Pancreas (tissue), 10 donors: ENCODE data around the gene FGF22. TPM values are rescaled to one million over a fixed set of nuclear protein-coding genes. Genes with fewer than 3 reads are reported as not detected.
"Not testable (repeated sequence)": the region's sequence is repeated elsewhere in the genome, so short reads cannot be mapped to it uniquely, and the experiment has no call there.

ENCODE experiments used
- ATAC-seq, 4 donors: fragments of 200-7000 bp; cut with Tn5 transposase; one replicate each; pipeline versions ENCODE4 v1.8.0 to v1.9.1; 2020; ENCODE audit warnings: mild to moderate bottlenecking in 4 of 4, moderate library complexity in 4 of 4
- DNase-seq, 6 donors: peaks; one replicate each; pipeline ENCODE4 v3.0.0-alpha.2; 2020
- FAIRE-seq: peaks from 2 replicates; lab custom pipeline; 2012; peaks lifted over from hg19 to GRCh38; lab: Jason Lieb, UNC
- H3K27ac ChIP-seq, 4 donors: fragments of 200-600 bp; sonication (generic); 1 replicate in 3 of 4; 2 replicates in 1 of 4; pipeline versions ENCODE4 v1.5.0 to v1.8.0; 2020
- H3K27me3 ChIP-seq, 4 donors: fragments of 200-600 bp; one replicate each; pipeline ENCODE4 v1.8.0; 2021
- H3K36me3 ChIP-seq, 3 donors: fragments of 200-600 bp; sonication (generic) in 1 of 3; one replicate each; pipeline versions ENCODE4 v1.5.0 to v1.8.0; 2020 to 2021
- H3K4me1 ChIP-seq, 3 donors: fragments of 200-600 bp; one replicate each; pipeline ENCODE4 v1.8.0; 2021
- H3K4me3 ChIP-seq, 4 donors: fragments of 200-600 bp; sonication (generic) in 2 of 4; one replicate each; pipeline versions ENCODE4 v1.5.0 to v1.8.0; 2020 to 2021
- H3K9me3 ChIP-seq, 4 donors: fragments of 200-600 bp; one replicate each; pipeline ENCODE4 v1.8.0; 2021
- WGBS, 2 donors: extraction: QIAGEN DNeasy Blood & Tissue Kit; methylation state at CpG; one replicate each; pipeline ENCODE4 v1.1.7; 2013; 5-methylcytosine and 5-hydroxymethylcytosine counted together
- intact Hi-C, 3 donors: fragments of 100-400 bp; cut with DNase I; formaldehyde crosslinking; loops; one replicate each; pipeline versions ENCODE4 v1.11.1 to v1.14.2; 2022
- polyA plus RNA-seq, 2 donors: library from polyadenylated mRNA; stranded (reverse); fragments of 200-250 nt; gene quantifications; one replicate each; pipeline ENCODE4 v1.2.3, GENCODE V29; 2013
- total RNA-seq, 6 donors: library from RNA; stranded (reverse); fragmentation: NEBNext Ultra II Directional in 4 of 6; extraction: Animal tissue kit (Norgen Biotek cat#: 25700) in 4 of 6; gene quantifications; one replicate each; pipeline versions ENCODE4 v1.2.1 to v1.2.4, GENCODE V29; 2021 to 2023
- TF ChIP-seq, protein P1 (sequence below), 4 donors: fragments of 200-600 bp; sonication (generic) in 3 of 4; IDR thresholded peaks; one replicate each; pipeline versions ENCODE4 v1.5.0 to v1.8.0; 2021; ENCODE audit warnings: antibody characterized with exemption in 4 of 4
- donor health status: healthy with polysubstance abuse.
- donor health status: DM: no; HTN: no; CAD: no; lungs with moderate emphysema.
- donor health status: DM: no; HTN: no; CAD: no.
- donor health status: control.
- donor health status: control.
- donor health status: Bipolar disorder and iron deficiency.
- donor health status: DM: yes; HTN: yes; CAD: no.
- donor health status: DM: no; HTN: no; CAD: no.
- donor health status: DM: no; HTN: no; CAD: no.
- donor health status: DM: yes; HTN: yes; CAD: no.

The FGF22 gene
- total and polyA plus RNA-seq, 8 donors: 0.12 to 0.53 (median 0.24) TPM; not detected in 2

GRCh38 chr19:664913-665443, 25.3 kb downstream of the FGF22 start:
- TF ChIP-seq, protein P1, sequence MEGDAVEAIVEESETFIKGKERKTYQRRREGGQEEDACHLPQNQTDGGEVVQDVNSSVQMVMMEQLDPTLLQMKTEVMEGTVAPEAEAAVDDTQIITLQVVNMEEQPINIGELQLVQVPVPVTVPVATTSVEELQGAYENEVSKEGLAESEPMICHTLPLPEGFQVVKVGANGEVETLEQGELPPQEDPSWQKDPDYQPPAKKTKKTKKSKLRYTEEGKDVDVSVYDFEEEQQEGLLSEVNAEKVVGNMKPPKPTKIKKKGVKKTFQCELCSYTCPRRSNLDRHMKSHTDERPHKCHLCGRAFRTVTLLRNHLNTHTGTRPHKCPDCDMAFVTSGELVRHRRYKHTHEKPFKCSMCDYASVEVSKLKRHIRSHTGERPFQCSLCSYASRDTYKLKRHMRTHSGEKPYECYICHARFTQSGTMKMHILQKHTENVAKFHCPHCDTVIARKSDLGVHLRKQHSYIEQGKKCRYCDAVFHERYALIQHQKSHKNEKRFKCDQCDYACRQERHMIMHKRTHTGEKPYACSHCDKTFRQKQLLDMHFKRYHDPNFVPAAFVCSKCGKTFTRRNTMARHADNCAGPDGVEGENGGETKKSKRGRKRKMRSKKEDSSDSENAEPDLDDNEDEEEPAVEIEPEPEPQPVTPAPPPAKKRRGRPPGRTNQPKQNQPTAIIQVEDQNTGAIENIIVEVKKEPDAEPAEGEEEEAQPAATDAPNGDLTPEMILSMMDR (IDR thresholded peaks at IDR 0.05): peak; percentile 75 to 90 (median 85)
- FAIRE-seq: no peak
- no peak overlapping the region for H3K27ac ChIP-seq
- H3K4me3 ChIP-seq: peak overlapping the region in 1 of 4 donors; percentile 23
- peak; percentile 42 to 67 (median 60) for ATAC-seq
- H3K27me3 ChIP-seq: no peaks in the 10 kb centered on the region
- peaks cover 0 to 18% (median 8%) of the 10 kb centered on the region in 3 donors for H3K4me1 ChIP-seq
- 6 to 11% methylated on average over 24 of the region's 24 CpGs for WGBS, 2 donors
- peak; percentile 74 to 92 (median 86) for DNase-seq
- H3K9me3 ChIP-seq: no peaks in the 10 kb centered on the region
- no peaks in the 10 kb centered on the region for H3K36me3 ChIP-seq
- intact Hi-C loops: loop anchor here in 2 of 3 donors (5.0 to 10.0 kb wide), 2 partner anchors 67 to 70 kb away; no protein-coding TSS in a partner anchor

DNA sequence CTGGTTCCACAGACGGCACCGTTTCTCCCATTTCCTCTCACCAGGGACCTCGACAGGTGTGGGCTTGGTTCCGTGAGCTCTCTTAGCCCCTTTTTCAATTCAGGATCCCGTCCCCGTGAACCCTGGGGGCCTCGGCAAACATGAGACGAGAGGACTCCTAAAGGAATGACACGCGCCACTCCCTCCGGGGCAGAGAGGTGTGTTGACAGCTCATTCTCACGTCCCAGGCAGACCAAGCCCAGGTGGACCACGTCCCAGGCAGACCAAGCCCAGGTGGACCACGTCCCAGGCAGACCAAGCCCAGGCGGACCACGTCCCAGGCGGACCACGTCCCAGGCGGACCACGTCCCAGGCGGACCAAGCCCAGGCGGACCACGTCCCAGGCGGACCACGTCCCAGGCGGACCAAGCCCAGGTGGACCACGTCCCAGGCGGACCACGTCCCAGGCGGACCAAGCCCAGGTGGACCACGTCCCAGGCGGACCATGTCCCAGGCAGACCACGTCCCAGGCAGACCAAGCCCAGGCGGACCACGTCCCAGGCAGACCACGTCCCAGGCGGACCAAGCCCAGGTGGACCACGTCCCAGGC, 27.4 kb downstream of the FGF22 start:
- not testable (repeated sequence) for FAIRE-seq, H3K36me3 ChIP-seq, ATAC-seq, H3K9me3 ChIP-seq, H3K4me3 ChIP-seq, H3K4me1 ChIP-seq, H3K27ac ChIP-seq, H3K27me3 ChIP-seq
- peak in 1 of 6 donors; percentile 26 for DNase-seq
- WGBS, 2 donors: 78 to 85% methylated on average over 31 to 38 of the region's 38 CpGs
- intact Hi-C loops: loop anchor here (2.0 to 10.0 kb wide), 3 partner anchors 65 to 70 kb away; no protein-coding TSS in a partner anchor

DNA sequence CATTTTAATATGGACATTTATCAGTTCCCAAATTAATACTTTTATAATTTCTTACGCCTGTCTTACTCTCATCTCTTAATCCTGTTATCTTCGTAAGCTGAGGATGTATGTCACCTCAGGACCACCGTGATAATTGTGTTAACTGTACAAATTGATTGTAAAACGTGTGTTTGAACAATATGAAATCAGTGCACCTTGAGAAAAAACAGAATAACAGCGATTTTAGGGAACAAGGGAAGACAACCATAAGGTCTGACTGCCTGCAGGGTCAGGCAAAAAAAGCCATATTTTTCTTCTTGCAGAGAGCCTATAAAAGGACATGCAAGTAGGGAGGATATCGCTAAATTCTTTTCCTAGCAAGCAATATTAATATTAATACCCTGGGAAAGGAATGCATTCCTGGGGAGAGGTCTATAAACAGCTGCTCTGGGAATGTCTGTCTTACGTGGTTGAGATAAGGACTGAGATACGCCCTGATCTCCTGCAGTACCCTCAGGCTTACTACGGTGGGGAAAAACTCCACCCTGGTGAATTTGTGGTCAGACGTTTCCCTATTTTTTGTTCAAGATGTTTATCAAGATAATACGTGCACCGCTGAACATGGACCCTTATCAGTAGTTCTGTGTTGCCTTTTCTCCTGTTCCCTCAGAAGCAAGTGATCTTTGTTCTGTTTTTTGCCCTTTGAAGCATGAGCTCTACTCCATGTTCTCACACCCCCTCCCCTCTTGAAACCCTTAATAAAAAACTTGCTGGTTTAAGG, 29.2 kb downstream of the FGF22 start:
- not testable (repeated sequence) for H3K4me3 ChIP-seq, FAIRE-seq, DNase-seq, H3K36me3 ChIP-seq, H3K4me1 ChIP-seq, ATAC-seq, H3K9me3 ChIP-seq, H3K27me3 ChIP-seq, H3K27ac ChIP-seq
- 48 to 56% methylated on average over 12 of the region's 12 CpGs for WGBS, 2 donors
- intact Hi-C loops: loop anchor here in 2 of 3 donors (5.0 to 10.0 kb wide), 2 partner anchors 63 to 66 kb away; no protein-coding TSS in a partner anchor

- intact Hi-C loops: no loop called here
- H3K36me3 ChIP-seq: no peaks in the 10 kb centered on the region
- FAIRE-seq: no peak
- no peak for ATAC-seq
- TF ChIP-seq, protein P1 (IDR thresholded peaks at IDR 0.05): no peak
- H3K4me1 ChIP-seq: no peaks in the 10 kb centered on the region
- no peaks in the 10 kb centered on the region for H3K27me3 ChIP-seq
- no peaks in the 10 kb centered on the region for H3K9me3 ChIP-seq
- no peak for DNase-seq
- no peak overlapping the region for H3K4me3 ChIP-seq
- H3K27ac ChIP-seq: no peak overlapping the region
- WGBS, 2 donors: 74 to 77% methylated on average over 9 of the region's 9 CpGs
Measured at GRCh38 chr19:670609-671075, 31.0 kb downstream of the FGF22 start.

GRCh38 chr19:674282-675151, 34.8 kb downstream of the FGF22 start:
- DNase-seq: peak in 1 of 6 donors; percentile 78
- intact Hi-C loops: no loop called here
- H3K4me3 ChIP-seq: no peak overlapping the region
- peaks cover 0 to 9% (median 3%) of the 10 kb centered on the region in 3 donors for H3K4me1 ChIP-seq
- H3K36me3 ChIP-seq: no peaks in the 10 kb centered on the region
- ATAC-seq: no peak
- no peaks in the 10 kb centered on the region for H3K27me3 ChIP-seq
- no peak overlapping the region for H3K27ac ChIP-seq
- FAIRE-seq: no peak
- 13 to 14% methylated on average over 34 to 38 of the region's 38 CpGs for WGBS, 2 donors
- TF ChIP-seq, protein P1 (IDR thresholded peaks at IDR 0.05): no peak
- no peaks in the 10 kb centered on the region for H3K9me3 ChIP-seq
